Upper lobe of right lung (tissue), 1 donor: ENCODE results near the gene NEK2. TPM values are rescaled to one million over a fixed set of nuclear protein-coding genes. Genes with fewer than 3 reads are reported as not detected.

Experiments used
- ATAC-seq: fragments of 200-7000 bp; cut with Tn5 transposase; one replicate; pipeline ENCODE4 v1.9.1; 2020; ENCODE audit warnings: mild to moderate bottlenecking, moderate library complexity
- DNase-seq: peaks from one replicate; pipeline ENCODE4 v3.0.0-alpha.2; 2020
- H3K27ac ChIP-seq: fragments of 200-600 bp; one replicate; pipeline ENCODE4 v1.8.0; 2022
- H3K27me3 ChIP-seq: fragments of 200-600 bp; one replicate; pipeline ENCODE4 v1.8.0; 2022; ENCODE audit warnings: mild to moderate bottlenecking
- H3K36me3 ChIP-seq: fragments of 200-600 bp; one replicate; pipeline ENCODE4 v1.8.0; 2022
- H3K4me1 ChIP-seq: fragments of 200-600 bp; one replicate; pipeline ENCODE4 v1.8.0; 2022
- H3K4me3 ChIP-seq: fragments of 200-600 bp; one replicate; pipeline ENCODE4 v1.8.0; 2022; ENCODE audit warnings: mild to moderate bottlenecking
- H3K9me3 ChIP-seq: fragments of 200-600 bp; one replicate; pipeline ENCODE4 v1.8.0; 2022
- CTCF ChIP-seq: fragments of 200-600 bp; IDR thresholded peaks from one replicate; pipeline ENCODE4 v1.8.0; 2022; ENCODE audit warnings: antibody characterized with exemption
- intact Hi-C: fragments of 100-400 bp; cut with DNase I; formaldehyde crosslinking; loops from one replicate; pipeline ENCODE4 v1.11.0; 2022
- total RNA-seq: library from RNA; stranded (reverse); fragmentation: NEBNext Ultra II Directional; extraction: Animal tissue kit (Norgen Biotek cat#: 25700); gene quantifications from one replicate; pipeline ENCODE4 v1.2.1, GENCODE V29; 2021
- donor health status: DM: no; HTN: yes; CAD: no; lungs with severe emphysema.

The NEK2 gene
- total RNA-seq, 1 donor from 2014 or later, result 0.35 TPM

- H3K27ac ChIP-seq, result no peak overlapping the region
- H3K36me3 ChIP-seq, result no peaks in the 10 kb centered on the region
- TF ChIP-seq CTCF, result no peak
- H3K27me3 ChIP-seq, result no peaks in the 10 kb centered on the region
- DNase-seq, result peak; percentile 42
- intact Hi-C loops, result no loop called here
- no peaks in the 10 kb centered on the region for H3K4me1 ChIP-seq
- H3K9me3 ChIP-seq, result no peaks in the 10 kb centered on the region
- no peak overlapping the region for H3K4me3 ChIP-seq
- no peak for ATAC-seq
Observed at GRCh38 chr1:211619033-211619996, 56.1 kb downstream of the NEK2 start.

GRCh38 chr1:211616965-211617297, 58.5 kb downstream of the NEK2 start:
- no peaks in the 10 kb centered on the region for H3K9me3 ChIP-seq
- no peaks in the 10 kb centered on the region for H3K36me3 ChIP-seq
- no peak overlapping the region for H3K4me3 ChIP-seq
- no peak for TF ChIP-seq CTCF
- no peak overlapping the region for H3K27ac ChIP-seq
- DNase-seq (no peak), ATAC-seq (no peak)
- H3K4me1 ChIP-seq, result peaks cover 6% of the 10 kb centered on the region
- intact Hi-C loops, result no loop called here
- H3K27me3 ChIP-seq, result no peaks in the 10 kb centered on the region

- no peak for TF ChIP-seq CTCF
- Histone ChIP-seq H3K36me3 (no peaks in the 10 kb centered on the region), H3K4me1 (peaks cover 8% of the 10 kb centered on the region), H3K4me3 (no peak overlapping the region), H3K27me3 (no peaks in the 10 kb centered on the region), H3K9me3 (no peaks in the 10 kb centered on the region), H3K27ac (peak overlapping the region; percentile 26)
- ATAC-seq (no peak), DNase-seq (no peak)
- intact Hi-C loops, result no loop called here
Observed at GRCh38 chr1:211616231-211616964, 59.0 kb downstream of the NEK2 start.

GRCh38 chr1:211614615-211615014, 60.8 kb downstream of the NEK2 start:
- no peak for DNase-seq
- no peak overlapping the region for H3K4me3 ChIP-seq
- TF ChIP-seq CTCF, result no peak
- H3K27me3 ChIP-seq, result no peaks in the 10 kb centered on the region
- H3K9me3 ChIP-seq, result no peaks in the 10 kb centered on the region
- no peaks in the 10 kb centered on the region for H3K36me3 ChIP-seq
- intact Hi-C loops, result no loop called here
- no peak overlapping the region for H3K27ac ChIP-seq
- H3K4me1 ChIP-seq, result peaks cover 15% of the 10 kb centered on the region
- ATAC-seq, result no peak

GRCh38 chr1:211613951-211614350, 61.5 kb downstream of the NEK2 start:
- H3K4me1 ChIP-seq, result peaks cover 15% of the 10 kb centered on the region
- no peak overlapping the region for H3K4me3 ChIP-seq
- no peak for TF ChIP-seq CTCF
- DNase-seq (no peak), ATAC-seq (no peak)
- intact Hi-C loops, result no loop called here
- H3K27me3 ChIP-seq, result no peaks in the 10 kb centered on the region
- H3K9me3 ChIP-seq, result no peaks in the 10 kb centered on the region
- H3K27ac ChIP-seq, result no peak overlapping the region
- no peaks in the 10 kb centered on the region for H3K36me3 ChIP-seq
